Caco-2 (cell line): ENCODE measurements around the gene AKAP5. TPM values are rescaled to one million over a fixed set of nuclear protein-coding genes. Genes with fewer than 3 reads are reported as not detected.

Experiments
- BruUV-seq: library from RNA; stranded (reverse); fragments of 400-500 nt; replicated peaks from 2 replicates; lab custom pipeline; 2021; lab: Mats Ljungman, UMichigan
- CTCF ChIA-PET: fragments of 300-600 bp; sonication (Branson Sonifier 250); formaldehyde crosslinking; loops from one replicate; lab custom pipeline; 2022; ENCODE audit warnings: antibody characterized with exemption; lab: Charles Lee
- POLR2A ChIA-PET: fragments of 300-600 bp; sonication (Branson Sonifier 250); formaldehyde crosslinking; loops from one replicate; lab custom pipeline; 2022; ENCODE audit warnings: antibody characterized with exemption; lab: Charles Lee
- DNase-seq, 2 experiments: peaks; one replicate each; pipeline versions ENCODE4 v3.0.0 to v3.0.0-alpha.2; 2020 to 2022
- H3K27me3 ChIP-seq: replicated peaks from 2 replicates; pipeline ENCODE4 v1.6.0; 2011; ENCODE audit warnings: low read length; ENCODE audit not compliant: control insufficient read depth, insufficient read depth
- H3K36me3 ChIP-seq: 2 replicates; pipeline ENCODE4 v1.5.1; 2011; ENCODE audit warnings: low read length; ENCODE audit not compliant: control insufficient read depth, insufficient read depth
- H3K4me1 ChIP-seq: fragments of 250-450 bp; sonication (Bioruptor Pico); 2 replicates; pipeline ENCODE4 v1.5.1; 2020; ENCODE audit warnings: mild to moderate bottlenecking
- H3K4me3 ChIP-seq: 2 replicates; pipeline ENCODE4 v1.5.1; 2011; ENCODE audit warnings: low read depth, mild to moderate bottlenecking, control low read depth, low read length
- H3K9me3 ChIP-seq: fragments of 250-450 bp; sonication (Bioruptor Pico); 2 replicates; pipeline ENCODE4 v1.5.1; 2020; ENCODE audit warnings: mild to moderate bottlenecking, moderate library complexity
- H3K27ac Mint-ChIP-seq: one replicate; pipeline ENCODE4 v1.8.0; 2022; ENCODE audit warnings: mixed read lengths; ENCODE audit not compliant: unreplicated experiment
- H3K27me3 Mint-ChIP-seq: one replicate; pipeline ENCODE4 v1.8.0; 2022; ENCODE audit warnings: mixed read lengths; ENCODE audit not compliant: insufficient read depth, unreplicated experiment
- H3K36me3 Mint-ChIP-seq: one replicate; pipeline ENCODE4 v1.8.0; 2022; ENCODE audit warnings: mild to moderate bottlenecking, mixed read lengths; ENCODE audit not compliant: insufficient read depth, unreplicated experiment
- H3K4me1 Mint-ChIP-seq: one replicate; pipeline ENCODE4 v1.8.0; 2022; ENCODE audit warnings: low read depth, mixed read lengths; ENCODE audit not compliant: unreplicated experiment
- H3K4me3 Mint-ChIP-seq: one replicate; pipeline ENCODE4 v1.8.0; 2022; ENCODE audit warnings: mild to moderate bottlenecking, moderate library complexity, mixed read lengths; ENCODE audit not compliant: unreplicated experiment
- H3K9me3 Mint-ChIP-seq: one replicate; pipeline ENCODE4 v1.8.0; 2022; ENCODE audit warnings: mixed read lengths; ENCODE audit not compliant: unreplicated experiment
- CTCF ChIP-seq, 2 experiments: fragments of 200-600 bp in 1 of 2; IDR thresholded peaks; 1 replicate in 1 of 2; 2 replicates in 1 of 2; pipeline versions ENCODE4 v1.5.1 to v1.8.0; 2011 to 2022; ENCODE audit warnings: antibody characterized with exemption in 1 of 2, control low read depth in 1 of 2, inconsistent platforms in 1 of 2, low read depth in 1 of 2, low read length in 1 of 2, mild to moderate bottlenecking in 1 of 2, moderate library complexity in 1 of 2; ENCODE audit not compliant: insufficient read depth in 1 of 2, severe bottlenecking in 1 of 2, unreplicated experiment in 1 of 2
- intact Hi-C: fragments of 100-400 bp; cut with micrococcal nuclease; formaldehyde crosslinking; loops from one replicate; pipeline ENCODE4 v1.10.0; 2022; ENCODE audit not compliant: unreplicated experiment
- total RNA-seq: library from RNA; stranded (reverse); gene quantifications from 2 replicates; pipeline ENCODE4 v1.2.3, GENCODE V29; 2022

Gene AKAP5
- total RNA-seq, 1 experiment from 2014 or later, result 15.0 TPM

DNA sequence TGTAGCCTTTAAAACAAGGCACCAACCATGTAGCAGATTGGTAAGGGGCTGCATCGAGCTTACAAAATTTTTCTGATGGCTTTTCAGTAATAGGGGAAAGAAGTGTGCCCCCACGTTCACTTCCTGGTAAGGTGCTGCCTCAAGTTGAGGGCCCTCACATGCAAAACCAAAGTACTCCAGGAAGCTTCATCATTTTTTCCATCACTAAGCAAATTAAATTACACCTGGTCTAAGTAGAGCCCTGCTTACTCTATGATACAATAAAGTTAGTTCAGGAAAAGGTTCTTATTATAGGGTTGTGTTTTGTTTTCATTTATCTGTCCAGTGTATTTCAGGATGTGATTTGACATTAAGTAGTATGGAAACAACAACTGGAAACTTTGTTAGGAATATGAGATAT, 15.0 kb upstream of the AKAP5 start:
- BruUV-seq, result no TSS peak
- H3K36me3 ChIP-seq, result no peaks in the 10 kb centered on the region
- Mint-ChIP-seq H3K27ac (no peak overlapping the region), H3K27me3 (no peaks in the 10 kb centered on the region), H3K9me3 (no peaks in the 10 kb centered on the region), H3K36me3 (peaks cover 84% of the 10 kb centered on the region), H3K4me1 (no peaks in the 10 kb centered on the region), H3K4me3 (no peak overlapping the region)
- H3K9me3 ChIP-seq, result no peaks in the 10 kb centered on the region
- TF ChIP-seq CTCF (IDR thresholded peaks at IDR 0.05; ENCODE audit: insufficient read depth in 1 of 2, low read depth in 1 of 2, low read length in 1 of 2, severe bottlenecking in 1 of 2, unreplicated experiment in 1 of 2), result no peak
- intact Hi-C loops, result no loop called here
- peaks cover 6% of the 10 kb centered on the region; the same call in 1 of the 2 replicates for H3K4me1 ChIP-seq
- CTCF ChIA-PET, result no interaction called here
- no peak overlapping the region for H3K4me3 ChIP-seq
- DNase-seq, result no peak
- H3K27me3 ChIP-seq, result no peaks in the 10 kb centered on the region
- POLR2A ChIA-PET, result no interaction called here

- TF ChIP-seq CTCF (IDR thresholded peaks at IDR 0.05; ENCODE audit: insufficient read depth in 1 of 2, low read depth in 1 of 2, low read length in 1 of 2, severe bottlenecking in 1 of 2, unreplicated experiment in 1 of 2), result no peak
- no peaks in the 10 kb centered on the region for H3K27me3 Mint-ChIP-seq
- BruUV-seq, result no TSS peak
- no peaks in the 10 kb centered on the region for H3K4me1 Mint-ChIP-seq
- H3K4me3 Mint-ChIP-seq, result no peak overlapping the region
- no peaks in the 10 kb centered on the region for H3K36me3 ChIP-seq
- intact Hi-C loops, result no loop called here
- no peaks in the 10 kb centered on the region for H3K9me3 ChIP-seq
- no peaks in the 10 kb centered on the region for H3K9me3 Mint-ChIP-seq
- H3K4me1 ChIP-seq, result no peaks in the 10 kb centered on the region
- H3K27ac Mint-ChIP-seq, result no peak overlapping the region
- DNase-seq, result no peak
- no peak overlapping the region for H3K4me3 ChIP-seq
- ChIA-PET POLR2A (no interaction called here), CTCF (no interaction called here)
- peaks cover 86% of the 10 kb centered on the region for H3K36me3 Mint-ChIP-seq
- H3K27me3 ChIP-seq, result no peaks in the 10 kb centered on the region
Observed at GRCh38 chr14:64454671-64455070, 10.6 kb upstream of the AKAP5 start.

DNA sequence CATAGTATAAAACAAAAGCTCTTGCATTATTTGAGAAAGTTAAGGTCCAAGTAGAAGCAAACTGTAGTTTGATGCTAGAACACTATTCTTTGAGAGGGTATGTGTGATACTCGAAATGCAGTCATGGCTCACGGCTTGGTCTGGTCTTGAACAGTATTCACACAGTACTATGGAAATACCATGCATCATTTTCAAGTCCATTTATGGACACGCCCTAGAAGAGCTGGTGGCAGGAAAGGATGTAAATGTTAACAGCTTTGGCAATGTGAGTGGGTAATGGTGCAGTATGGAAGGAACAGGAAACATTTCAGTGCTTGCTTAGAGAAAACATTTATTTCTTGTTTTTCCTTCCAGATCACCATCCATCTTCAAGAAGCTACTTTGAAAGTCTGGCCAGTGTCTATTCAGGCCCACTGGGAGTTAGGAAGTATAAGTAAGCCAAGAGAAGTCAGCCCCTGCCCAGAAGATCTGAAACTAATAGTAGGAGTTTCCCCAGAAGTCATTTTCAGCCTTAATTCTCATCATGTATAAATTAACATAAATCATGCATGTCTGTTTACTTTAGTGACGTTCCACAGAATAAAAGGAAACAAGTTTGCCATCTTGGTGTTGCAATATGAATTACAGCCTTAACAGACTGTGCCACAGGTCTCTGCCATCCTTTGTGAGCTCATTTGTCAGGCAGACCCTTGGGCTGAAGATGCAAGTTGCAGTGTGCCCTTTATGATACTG, 5.7 kb upstream of the AKAP5 start:
- no peak overlapping the region for H3K27ac Mint-ChIP-seq
- Histone ChIP-seq H3K36me3 (no peaks in the 10 kb centered on the region), H3K9me3 (no peaks in the 10 kb centered on the region), H3K4me1 (0 out of 2 replicates have a peak, but pooled peaks cover 4% of the 10 kb centered on the region), H3K4me3 (no peak overlapping the region), H3K27me3 (no peaks in the 10 kb centered on the region)
- TF ChIP-seq CTCF (IDR thresholded peaks at IDR 0.05; ENCODE audit: insufficient read depth in 1 of 2, low read depth in 1 of 2, low read length in 1 of 2, severe bottlenecking in 1 of 2, unreplicated experiment in 1 of 2), result no peak
- H3K4me3 Mint-ChIP-seq, result no peak overlapping the region
- BruUV-seq, result no TSS peak
- DNase-seq, result no peak
- intact Hi-C loops, result no loop called here
- H3K27me3 Mint-ChIP-seq, result no peaks in the 10 kb centered on the region
- CTCF ChIA-PET, result no interaction called here
- no peaks in the 10 kb centered on the region for H3K9me3 Mint-ChIP-seq
- no peaks in the 10 kb centered on the region for H3K4me1 Mint-ChIP-seq
- H3K36me3 Mint-ChIP-seq, result peaks cover 67% of the 10 kb centered on the region
- POLR2A ChIA-PET, result no interaction called here
